ENCODE results near the gene SOX18. TPM values are rescaled to one million over a fixed set of nuclear protein-coding genes. Genes with fewer than 3 reads are reported as not detected.

The SOX18 gene
- total and polyA plus RNA-seq, 2 of the 13 experiments (the other 11 are each of a cell fraction or from before 2014, with no cell fraction given): 1.6 to 1.9 TPM

DNA sequence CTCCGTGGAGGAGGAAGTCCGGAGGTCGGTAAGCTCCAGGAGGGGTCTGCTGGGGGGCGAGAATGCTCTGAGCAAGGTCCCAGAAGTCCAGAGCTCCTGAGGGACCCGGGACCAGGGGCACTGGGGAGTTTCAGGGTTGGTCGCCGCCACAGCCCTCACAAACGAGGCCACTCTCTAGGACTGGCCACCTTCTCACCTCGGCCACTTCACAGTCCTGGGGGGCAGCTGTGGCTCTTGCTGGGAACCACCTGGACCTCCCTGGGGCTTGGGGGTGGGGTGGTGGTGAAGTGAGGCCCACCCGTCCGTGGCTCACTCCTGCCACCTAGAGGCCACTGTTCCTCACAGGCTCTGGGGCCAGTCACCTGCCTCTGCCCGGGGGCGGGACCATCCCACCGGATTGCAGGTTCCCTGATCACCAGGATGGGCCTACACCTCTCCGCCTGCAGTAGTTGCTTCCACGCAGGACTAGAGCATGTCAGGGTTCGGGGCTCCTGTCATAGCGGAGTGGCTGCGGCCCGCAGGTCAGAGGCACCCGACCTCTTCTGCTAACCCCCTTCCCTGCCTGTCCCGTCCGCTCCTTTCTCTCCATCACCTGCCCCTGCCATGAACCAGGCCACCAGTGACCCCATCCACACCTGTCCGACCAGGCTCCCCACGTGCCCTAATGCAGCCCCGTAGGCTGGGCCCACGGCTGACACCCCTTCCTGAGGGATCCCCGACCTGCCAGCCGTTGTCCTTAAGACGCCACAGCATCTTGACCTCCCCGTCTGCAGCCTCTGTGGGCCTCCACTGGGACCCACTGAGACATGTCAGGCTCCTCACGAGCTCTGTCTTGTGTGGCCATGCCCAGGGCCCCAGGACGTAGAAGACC is 8.4 kb upstream of the SOX18 start (continued):
- no peak for TF ChIP-seq EED (CRISPR knock-in tag; IDR thresholded peaks at IDR 0.05)
- peak; percentile 76 for TF ChIP-seq RXRA (CRISPR knock-in tag; IDR thresholded peaks at IDR 0.05)
- peak; percentile 30; the same call in 1 of the 2 replicates for TF ChIP-seq ZNF317 (CRISPR knock-in tag; IDR thresholded peaks at IDR 0.05)
- peak; percentile 80; the same call in 1 of the 2 replicates for TF ChIP-seq CSRNP1 (CRISPR knock-in tag; IDR thresholded peaks at IDR 0.05)
- no peak for TF ChIP-seq GLMP (CRISPR knock-in tag; IDR thresholded peaks at IDR 0.05; ENCODE audit: borderline replicate concordance)
- TF ChIP-seq ZNF263 (CRISPR knock-in tag; IDR thresholded peaks at IDR 0.05): peak; percentile 37; the same call in 1 of the 2 replicates
- TF ChIP-seq HMGXB3 (CRISPR knock-in tag; IDR thresholded peaks at IDR 0.05; ENCODE audit: borderline replicate concordance): 0 out of 2 replicates have a peak, but pooled peaks have one; percentile 30
- TF ChIP-seq BHLHE40 (IDR thresholded peaks at IDR 0.05; ENCODE audit: low read length): peak; percentile 79
- TF ChIP-seq ETV5 (CRISPR knock-in tag; IDR thresholded peaks at IDR 0.05; ENCODE audit: borderline replicate concordance): peak; percentile 21
- peak; percentile 31; the same call in 1 of the 2 replicates for TF ChIP-seq PRDM10 (CRISPR knock-in tag; IDR thresholded peaks at IDR 0.05; ENCODE audit: low read depth)
- no peak for TF ChIP-seq NFIC (IDR thresholded peaks at IDR 0.05; ENCODE audit: low read length)
- TF ChIP-seq ZSCAN29 (CRISPR knock-in tag; conservative IDR thresholded peaks at IDR 0.05): 0 out of 2 replicates have a peak, but pooled peaks have one; percentile 79
- TF ChIP-seq, protein P1, sequence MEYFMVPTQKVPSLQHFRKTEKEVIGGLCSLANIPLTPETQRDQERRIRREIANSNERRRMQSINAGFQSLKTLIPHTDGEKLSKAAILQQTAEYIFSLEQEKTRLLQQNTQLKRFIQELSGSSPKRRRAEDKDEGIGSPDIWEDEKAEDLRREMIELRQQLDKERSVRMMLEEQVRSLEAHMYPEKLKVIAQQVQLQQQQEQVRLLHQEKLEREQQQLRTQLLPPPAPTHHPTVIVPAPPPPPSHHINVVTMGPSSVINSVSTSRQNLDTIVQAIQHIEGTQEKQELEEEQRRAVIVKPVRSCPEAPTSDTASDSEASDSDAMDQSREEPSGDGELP (IDR thresholded peaks at IDR 0.05; ENCODE audit: borderline replicate concordance, low read depth): peak; percentile 87

Measured in HepG2 (cell line).